ENCODE results near the gene ATP2C1. TPM values are rescaled to one million over a fixed set of nuclear protein-coding genes. Genes with fewer than 3 reads are reported as not detected.

The ATP2C1 gene
- total and polyA plus RNA-seq, 2 of the 4 experiments (the other 2 are of a cell fraction): 41.4 to 50.2 TPM

- Histone ChIP-seq H4K91ac (ENCODE audit: insufficient read depth, low read depth, low read length) (no peak overlapping the region), H2BK20ac (ENCODE audit: low read depth, low read length) (no peak overlapping the region), H3K4me2 (ENCODE audit: low read depth, low read length) (no peak overlapping the region), H3K4ac (ENCODE audit: low read depth, low read length) (no peak overlapping the region), H3K9ac (ENCODE audit: low read depth, low read length) (no peak overlapping the region), H3K27ac (ENCODE audit: insufficient read depth, low read length) (no peak overlapping the region), H2AFZ (replicated peaks; ENCODE audit: low read length, poor library complexity) (no peak overlapping the region), H3K9me3 (ENCODE audit: control insufficient read depth, insufficient read depth, low read length) (no peaks in the 10 kb centered on the region), H2BK15ac (ENCODE audit: low read depth, low read length) (no peak overlapping the region), H2BK5ac (ENCODE audit: low read depth, low read length, poor library complexity, severe bottlenecking) (no peak overlapping the region), H3K9me1 (ENCODE audit: insufficient read depth, low read length) (peaks cover 7% of the 10 kb centered on the region), H2BK120ac (ENCODE audit: low read depth, low read length) (no peak overlapping the region), H4K5ac (ENCODE audit: low read depth, low read length) (no peak overlapping the region), H3K4me3 (ENCODE audit: insufficient read depth, low read depth, low read length) (no peak overlapping the region), H3K56ac (ENCODE audit: extremely low read depth, insufficient read depth, low read length) (no peak overlapping the region), H3K18ac (ENCODE audit: low read depth, low read length) (no peak overlapping the region), H2AK5ac (ENCODE audit: low read depth, low read length) (no peak overlapping the region), H3K79me1 (ENCODE audit: low read depth in 1 of 2, low read length in 2 of 2) (peaks cover 11 to 13% of the 10 kb centered on the region in 2 experiments; a peak in 3 of 4 replicates), H4K8ac (ENCODE audit: low read depth in 2 of 2, low read length in 2 of 2) (no peak overlapping the region), H2AK9ac (replicated peaks; ENCODE audit: low read depth, low read length, poor library complexity) (peak overlapping the region; percentile 72), H3K27me3 (ENCODE audit: control insufficient read depth, insufficient read depth, low read length) (no peaks in the 10 kb centered on the region), H3K14ac (replicated peaks; ENCODE audit: low read depth, low read length) (no peak overlapping the region), H3K4me1 (ENCODE audit: control insufficient read depth, insufficient read depth, low read length) (peaks cover 6% of the 10 kb centered on the region), H4K20me1 (ENCODE audit: insufficient read depth, low read length) (no peaks in the 10 kb centered on the region), H3K36me3 (ENCODE audit: control insufficient read depth, insufficient read depth, low read length) (peaks cover 17% of the 10 kb centered on the region), H3K23ac (ENCODE audit: low read depth, low read length) (no peak overlapping the region)
- 67% methylated on average over 1 of the region's 5 CpGs; no CpG with 5 or more reads in 1 of the 2 experiments for WGBS, 2 experiments (ENCODE audit: extremely low coverage in 2 of 2, insufficient read length in 1 of 2)
- DNase-seq (no peak), ATAC-seq (ENCODE audit: low read depth) (no peak)
- no peak for TF ChIP-seq MAFK (IDR thresholded peaks at IDR 0.05; ENCODE audit: low read depth, low read length)
- POLR2A ChIA-PET (ENCODE audit: unreplicated experiment): no interaction called here
- in situ Hi-C loops (cut with MboI; ENCODE audit: low sequenced_read_pairs) (loop anchor here (25.0 kb wide), 1 partner anchor 1482 kb away; no protein-coding TSS in a partner anchor), dilution Hi-C loops (cut with HindIII; ENCODE audit: low sequenced_read_pairs, unreplicated experiment) (no loop called here), intact Hi-C loops (cut with micrococcal nuclease) (no loop called here)
- CTCF ChIA-PET: interaction anchor here (1.3 kb wide), 1 partner anchor 18 kb away, joined by 4 read pairs; no protein-coding TSS in a partner anchor
- BruUV-seq (replicated peaks): no TSS peak
Measured at GRCh38 chr3:130955481-130955880, 61.6 kb downstream of the ATP2C1 start.

Measured in IMR-90 (cell line).